ENCODE data around the gene CEACAM3. TPM values are rescaled to one million over a fixed set of nuclear protein-coding genes. Genes with fewer than 3 reads are reported as not detected.
A peak's percentile ranks its signal among the peaks of the same experiment; 100 is the strongest.

Gene CEACAM3
- total RNA-seq, 1 donor = not detected

GRCh38 chr19:41843371-41843770 lies 47.0 kb downstream of the CEACAM3 start:
- H3K4me2 ChIP-seq (ENCODE audit: insufficient read depth, low read length) = no peak overlapping the region
- H3K4me1 ChIP-seq (ENCODE audit: insufficient read depth, low read length) = no peaks in the 10 kb centered on the region
- no peak overlapping the region for H2AFZ ChIP-seq (ENCODE audit: low read length)
- H3K27me3 ChIP-seq (ENCODE audit: insufficient read depth, low read length) = peaks cover 8% of the 10 kb centered on the region
- no peak for TF ChIP-seq CTCF (IDR thresholded peaks at IDR 0.05; ENCODE audit: extremely low read depth, low read depth, low read length)
- H3K27ac ChIP-seq (ENCODE audit: low read depth, low read length) = no peak overlapping the region
- H4K20me1 ChIP-seq (ENCODE audit: insufficient read depth, low read length) = no peaks in the 10 kb centered on the region
- DNase-seq (ENCODE audit: insufficient read length, low spot score, missing footprints) = peak; percentile 73
- H3K79me2 ChIP-seq (ENCODE audit: insufficient read depth, low read length) = no peaks in the 10 kb centered on the region
- no peak overlapping the region for H3K4me3 ChIP-seq (ENCODE audit: insufficient read depth, low read length)
- H3K36me3 ChIP-seq (ENCODE audit: insufficient read depth, low read length) = no peaks in the 10 kb centered on the region
- H3K9me3 ChIP-seq (ENCODE audit: low read depth, low read length) = no peaks in the 10 kb centered on the region

- no peak within 1 kb of the TSS for H3K4me2 ChIP-seq (ENCODE audit: insufficient read depth, low read length)
- TF ChIP-seq CTCF (IDR thresholded peaks at IDR 0.05; ENCODE audit: extremely low read depth, low read depth, low read length) = no peak
- H2AFZ ChIP-seq (ENCODE audit: low read length) = no peak within 1 kb of the TSS
- H3K36me3 ChIP-seq (ENCODE audit: insufficient read depth, low read length) = no peaks in the 10 kb centered on the region
- no peak within 1 kb of the TSS for H3K4me3 ChIP-seq (ENCODE audit: insufficient read depth, low read length)
- no peaks in the 10 kb centered on the region for H4K20me1 ChIP-seq (ENCODE audit: insufficient read depth, low read length)
- H3K9me3 ChIP-seq (ENCODE audit: low read depth, low read length) = no peaks in the 10 kb centered on the region
- peak; percentile 68 for DNase-seq (ENCODE audit: insufficient read length, low spot score, missing footprints)
- no peaks in the 10 kb centered on the region for H3K4me1 ChIP-seq (ENCODE audit: insufficient read depth, low read length)
- H3K27ac ChIP-seq (ENCODE audit: low read depth, low read length) = no peak within 1 kb of the TSS
- H3K27me3 ChIP-seq (ENCODE audit: insufficient read depth, low read length) = peaks cover 7% of the 10 kb centered on the region
- H3K79me2 ChIP-seq (ENCODE audit: insufficient read depth, low read length) = no peaks in the 10 kb centered on the region
These were observed 48.2 kb downstream of the CEACAM3 start, which contains the start of gene LYPD4 for GRCh38 chr19:41844601-41845000. Gene LYPD4 (minus strand): TSS chr19:41844683. CDS start chr19:41839285, 5,398 bp downstream.

GRCh38 chr19:41845001-41845050 lies 48.4 kb downstream of the CEACAM3 start, which contains the start of gene DMRTC2:
Gene DMRTC2 (plus strand): TSS chr19:41845042. CDS start chr19:41847429, 2,387 bp downstream.
- no peak within 1 kb of the TSS for H3K27ac ChIP-seq (ENCODE audit: low read depth, low read length)
- H3K4me1 ChIP-seq (ENCODE audit: insufficient read depth, low read length) = no peaks in the 10 kb centered on the region
- no peaks in the 10 kb centered on the region for H3K79me2 ChIP-seq (ENCODE audit: insufficient read depth, low read length)
- H3K4me3 ChIP-seq (ENCODE audit: insufficient read depth, low read length) = no peak within 1 kb of the TSS
- DNase-seq (ENCODE audit: insufficient read length, low spot score, missing footprints) = no peak
- no peaks in the 10 kb centered on the region for H3K9me3 ChIP-seq (ENCODE audit: low read depth, low read length)
- no peak for TF ChIP-seq CTCF (IDR thresholded peaks at IDR 0.05; ENCODE audit: extremely low read depth, low read depth, low read length)
- H3K4me2 ChIP-seq (ENCODE audit: insufficient read depth, low read length) = no peak within 1 kb of the TSS
- H3K27me3 ChIP-seq (ENCODE audit: insufficient read depth, low read length) = peaks cover 8% of the 10 kb centered on the region
- no peaks in the 10 kb centered on the region for H4K20me1 ChIP-seq (ENCODE audit: insufficient read depth, low read length)
- no peak within 1 kb of the TSS for H2AFZ ChIP-seq (ENCODE audit: low read length)
- no peaks in the 10 kb centered on the region for H3K36me3 ChIP-seq (ENCODE audit: insufficient read depth, low read length)

- DNase-seq (ENCODE audit: insufficient read length, low spot score, missing footprints) = no peak
- TF ChIP-seq CTCF (IDR thresholded peaks at IDR 0.05; ENCODE audit: extremely low read depth, low read depth, low read length) = no peak
These were observed 48.7 kb downstream of the CEACAM3 start for GRCh38 chr19:41845051-41845590.

More at GRCh38 chr19:41845051-41845590, 48.7 kb downstream of the CEACAM3 start:
- Histone ChIP-seq H3K4me2 (ENCODE audit: insufficient read depth, low read length) (no peak overlapping the region), H3K4me1 (ENCODE audit: insufficient read depth, low read length) (no peaks in the 10 kb centered on the region), H3K36me3 (ENCODE audit: insufficient read depth, low read length) (no peaks in the 10 kb centered on the region), H3K27me3 (ENCODE audit: insufficient read depth, low read length) (peaks cover 10% of the 10 kb centered on the region), H4K20me1 (ENCODE audit: insufficient read depth, low read length) (no peaks in the 10 kb centered on the region), H3K4me3 (ENCODE audit: insufficient read depth, low read length) (no peak overlapping the region), H3K27ac (ENCODE audit: low read depth, low read length) (no peak overlapping the region), H3K79me2 (ENCODE audit: insufficient read depth, low read length) (no peaks in the 10 kb centered on the region), H2AFZ (ENCODE audit: low read length) (no peak overlapping the region), H3K9me3 (ENCODE audit: low read depth, low read length) (no peaks in the 10 kb centered on the region)

Data from osteoblast (primary cell).